H9 (cell line): ENCODE results near the gene KLK15. TPM values are rescaled to one million over a fixed set of nuclear protein-coding genes. Genes with fewer than 3 reads are reported as not detected.
A peak's percentile ranks its signal among the peaks of the same experiment; 100 is the strongest.

Source experiments
- DNase-seq: peaks from one replicate; pipeline ENCODE4 v3.0.0-alpha.2; 2017
- H2AFZ ChIP-seq: one replicate; pipeline ENCODE4 v1.6.1; 2013; ENCODE audit warnings: mild to moderate bottlenecking, low read length, control low read depth, moderate library complexity
- H2AK5ac ChIP-seq: 2 replicates; pipeline ENCODE4 v1.6.1; 2013; ENCODE audit warnings: low read length, control low read depth, mixed read lengths; ENCODE audit not compliant: insufficient read length
- H2BK120ac ChIP-seq: one replicate; pipeline ENCODE4 v1.6.1; 2013; ENCODE audit warnings: low read depth, mild to moderate bottlenecking, low read length, control low read depth, inconsistent platforms; ENCODE audit not compliant: poor library complexity, severe bottlenecking
- H2BK12ac ChIP-seq: 2 replicates; pipeline ENCODE4 v1.6.1; 2013; ENCODE audit warnings: low read length, control low read depth, mixed read lengths, low read depth; ENCODE audit not compliant: insufficient read length
- H2BK15ac ChIP-seq: 2 replicates; pipeline ENCODE4 v1.6.1; 2013; ENCODE audit warnings: low read depth, low read length, control low read depth
- H2BK20ac ChIP-seq: one replicate; pipeline ENCODE4 v1.6.1; 2013; ENCODE audit warnings: low read depth, mild to moderate bottlenecking, low read length, control low read depth, inconsistent platforms; ENCODE audit not compliant: poor library complexity, severe bottlenecking
- H2BK5ac ChIP-seq: 2 replicates; pipeline ENCODE4 v1.6.1; 2013; ENCODE audit warnings: low read length, control low read depth, mixed read lengths; ENCODE audit not compliant: insufficient read length
- H3K14ac ChIP-seq: 2 replicates; pipeline ENCODE4 v1.6.1; 2013; ENCODE audit warnings: low read length, control low read depth; ENCODE audit not compliant: insufficient read depth
- H3K18ac ChIP-seq: 2 replicates; pipeline ENCODE4 v1.6.1; 2013; ENCODE audit warnings: low read depth, mild to moderate bottlenecking, mixed read lengths, low read length, control low read depth; ENCODE audit not compliant: insufficient read length
- H3K23ac ChIP-seq: 2 replicates; pipeline ENCODE4 v1.6.1; 2013; ENCODE audit warnings: low read length, control low read depth, mixed read lengths, low read depth; ENCODE audit not compliant: insufficient read length
- H3K23me2 ChIP-seq: 2 replicates; pipeline ENCODE4 v1.6.1; 2013; ENCODE audit warnings: low read depth, mild to moderate bottlenecking, mixed read lengths, low read length, control low read depth; ENCODE audit not compliant: insufficient read length, poor library complexity, severe bottlenecking
- H3K27ac ChIP-seq: 2 replicates; pipeline ENCODE4 v1.5.1; 2013; ENCODE audit warnings: low read length, control low read depth, mixed read lengths, low read depth; ENCODE audit not compliant: insufficient read length
- H3K27me3 ChIP-seq: 2 replicates; pipeline ENCODE4 v1.6.1; 2013; ENCODE audit warnings: low read length, control low read depth, inconsistent platforms; ENCODE audit not compliant: insufficient read depth
- H3K4ac ChIP-seq: 2 replicates; pipeline ENCODE4 v1.6.1; 2013; ENCODE audit warnings: low read depth, mild to moderate bottlenecking, control low read depth, inconsistent platforms, low read length, moderate library complexity
- H3K4me1 ChIP-seq: 2 replicates; pipeline ENCODE4 v1.6.1; 2013; ENCODE audit warnings: low read length, control low read depth, inconsistent platforms; ENCODE audit not compliant: insufficient read depth
- H3K4me2 ChIP-seq: 2 replicates; pipeline ENCODE4 v1.6.1; 2013; ENCODE audit warnings: low read length, control low read depth, mixed read lengths; ENCODE audit not compliant: insufficient read length, insufficient read depth
- H3K56ac ChIP-seq: 2 replicates; pipeline ENCODE4 v1.6.1; 2013; ENCODE audit warnings: low read depth, mild to moderate bottlenecking, mixed read lengths, low read length, control low read depth; ENCODE audit not compliant: insufficient read length
- H3K79me1 ChIP-seq: 2 replicates; pipeline ENCODE4 v1.6.1; 2013; ENCODE audit warnings: low read depth, mild to moderate bottlenecking, moderate library complexity, low read length, control low read depth, inconsistent platforms; ENCODE audit not compliant: insufficient read depth, poor library complexity, severe bottlenecking
- H3K79me2 ChIP-seq: 2 replicates; pipeline ENCODE4 v1.6.1; 2013; ENCODE audit warnings: low read length, control low read depth, inconsistent platforms; ENCODE audit not compliant: insufficient read depth
- H3K9ac ChIP-seq: 2 replicates; pipeline ENCODE4 v1.6.1; 2013; ENCODE audit warnings: low read length, control low read depth, mixed read lengths; ENCODE audit not compliant: insufficient read length; ENCODE audit errors: extremely low read depth
- H3K9me3 ChIP-seq: one replicate; pipeline ENCODE4 v1.6.1; 2013; ENCODE audit warnings: low read depth, low read length, inconsistent platforms; ENCODE audit not compliant: control insufficient read depth
- H3T11ph ChIP-seq: one replicate; pipeline ENCODE4 v1.6.1; 2013; ENCODE audit warnings: mild to moderate bottlenecking, low read length, control low read depth, inconsistent platforms
- H4K20me1 ChIP-seq: one replicate; pipeline ENCODE4 v1.6.1; 2013; ENCODE audit not compliant: control insufficient read depth, insufficient read length, insufficient read depth
- H4K5ac ChIP-seq: 2 replicates; pipeline ENCODE4 v1.6.1; 2013; ENCODE audit warnings: low read depth, mild to moderate bottlenecking, mixed read lengths, low read length, control low read depth; ENCODE audit not compliant: insufficient read length
- H4K8ac ChIP-seq: replicated peaks from 2 replicates; pipeline ENCODE4 v1.6.1; 2013; ENCODE audit warnings: low read length, control low read depth, mixed read lengths, low read depth; ENCODE audit not compliant: insufficient read length
- H4K91ac ChIP-seq: 2 replicates; pipeline ENCODE4 v1.6.1; 2013; ENCODE audit warnings: low read depth, mild to moderate bottlenecking, moderate library complexity, mixed read lengths, low read length, control low read depth; ENCODE audit not compliant: insufficient read length
- H3K27ac Mint-ChIP-seq, 3 experiments: 2 replicates in 2 of 3; 3 replicates in 1 of 3; pipeline ENCODE4 v1.8.0; 2020 to 2021; ENCODE audit warnings: mixed read lengths in 3 of 3, mild to moderate bottlenecking in 1 of 3, moderate library complexity in 1 of 3
- H3K27me3 Mint-ChIP-seq: 2 replicates; pipeline ENCODE4 v1.8.0; 2021; ENCODE audit warnings: low read depth, mild to moderate bottlenecking, moderate library complexity, mixed read lengths
- H3K36me3 Mint-ChIP-seq, 3 experiments: 2 replicates in 2 of 3; 3 replicates in 1 of 3; pipeline ENCODE4 v1.8.0; 2020 to 2021; ENCODE audit warnings: low read depth in 3 of 3, mixed read lengths in 3 of 3; ENCODE audit not compliant: insufficient read depth in 1 of 3
- H3K4me1 Mint-ChIP-seq, 2 experiments: 2 replicates each; pipeline ENCODE4 v1.8.0; 2020; ENCODE audit warnings: mixed read lengths in 2 of 2
- H3K4me3 Mint-ChIP-seq, 2 experiments: 2 replicates in 1 of 2; 3 replicates in 1 of 2; pipeline ENCODE4 v1.8.0; 2020 to 2021; ENCODE audit warnings: mild to moderate bottlenecking in 2 of 2, mixed read lengths in 2 of 2, moderate library complexity in 1 of 2
- H3K9me3 Mint-ChIP-seq, 2 experiments: 2 replicates in 1 of 2; 3 replicates in 1 of 2; pipeline ENCODE4 v1.8.0; 2020; ENCODE audit warnings: mild to moderate bottlenecking in 2 of 2, mixed read lengths in 2 of 2, moderate library complexity in 1 of 2
- WGBS: extraction: QIAGEN DNeasy Blood & Tissue Kit; methylation state at CpG from one replicate; pipeline ENCODE4 v1.1.7; 2013; ENCODE audit warnings: missing lambda C conversion rate, low lambda C conversion rate, mixed read lengths; ENCODE audit not compliant: insufficient read length; ENCODE audit errors: extremely low coverage; 5-methylcytosine and 5-hydroxymethylcytosine counted together
- total RNA-seq: library from RNA; stranded (reverse); gene quantifications from 2 replicates; pipeline ENCODE4 v1.2.1, GENCODE V29; 2021
- TF ChIP-seq, protein P1 (sequence below): fragments of 200-600 bp; sonication (generic); conservative IDR thresholded peaks from 3 replicates; pipeline ENCODE4 v1.8.0; 2021; ENCODE audit warnings: antibody characterized with exemption, mild to moderate bottlenecking

The KLK15 gene
- total RNA-seq, 1 experiment from 2014 or later, result not detected

DNA sequence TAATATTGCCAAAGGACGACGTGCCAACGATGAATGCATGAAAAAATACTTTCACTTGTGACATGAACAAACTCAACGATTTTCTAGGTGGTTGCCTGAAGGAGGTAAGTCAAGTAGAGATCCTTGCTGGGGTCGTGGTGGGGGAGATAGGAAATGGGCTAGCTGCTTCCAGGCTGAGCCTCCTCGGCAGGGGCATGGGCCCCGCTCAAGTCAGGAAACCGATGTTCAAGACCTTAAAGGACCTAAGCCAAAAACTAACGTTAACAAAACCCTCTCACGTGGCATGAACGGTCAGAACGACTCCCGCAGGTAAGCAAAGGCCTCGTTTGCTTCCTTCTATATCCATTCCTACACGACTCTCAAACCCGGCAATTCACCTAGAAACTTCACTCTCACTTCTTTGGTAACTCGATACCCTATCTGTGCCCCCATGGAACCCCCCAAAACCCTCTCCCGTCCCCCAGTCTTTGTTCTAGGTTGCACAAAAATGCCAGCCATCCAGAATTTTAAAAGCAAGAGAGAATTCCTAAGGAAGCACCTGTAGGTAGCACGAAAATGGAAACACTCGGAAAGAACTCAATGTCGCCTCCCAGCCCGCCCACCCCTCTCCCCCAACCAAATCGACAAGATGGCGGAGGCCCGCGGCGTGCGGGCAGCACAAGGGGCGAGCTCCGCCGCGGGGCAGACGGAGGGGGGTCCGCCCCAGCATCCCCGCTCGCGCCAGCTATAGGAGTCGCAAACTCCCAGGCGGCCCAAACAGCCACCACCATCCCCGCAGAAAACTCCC lies 29.5 kb downstream of the KLK15 start:
- WGBS, result no CpG with 5 or more reads among the region's 40 CpGs
- Mint-ChIP-seq H3K27ac (peak overlapping the region; percentile 100), H3K36me3 (peaks cover 37 to 53% (median 52%) of the 10 kb centered on the region in 3 experiments), H3K4me3 (peak overlapping the region; percentile 96 to 99), H3K9me3 (peaks cover 3 to 9% of the 10 kb centered on the region in 2 experiments; a peak in 4 of 5 replicates), H3K27me3 (peaks cover 17% of the 10 kb centered on the region), H3K4me1 (peaks cover 15 to 25% of the 10 kb centered on the region in 2 experiments)
- no peak overlapping the region for H2BK120ac ChIP-seq
- H3K18ac ChIP-seq, result peak overlapping the region; percentile 97
- peak overlapping the region; percentile 99 for H3K56ac ChIP-seq
- no peak overlapping the region for H2BK15ac ChIP-seq
- H2BK5ac ChIP-seq, result peak overlapping the region; percentile 100
- no peak overlapping the region for H2BK20ac ChIP-seq
- peaks cover 5% of the 10 kb centered on the region; the same call in 1 of the 2 replicates for H3K4me1 ChIP-seq
- H3K4ac ChIP-seq, result peak overlapping the region; percentile 85; the same call in 1 of the 2 replicates
- no peak overlapping the region for H4K91ac ChIP-seq
- peaks cover 11% of the 10 kb centered on the region for H3K23me2 ChIP-seq
- no peak overlapping the region for H2BK12ac ChIP-seq
- TF ChIP-seq, protein P1, sequence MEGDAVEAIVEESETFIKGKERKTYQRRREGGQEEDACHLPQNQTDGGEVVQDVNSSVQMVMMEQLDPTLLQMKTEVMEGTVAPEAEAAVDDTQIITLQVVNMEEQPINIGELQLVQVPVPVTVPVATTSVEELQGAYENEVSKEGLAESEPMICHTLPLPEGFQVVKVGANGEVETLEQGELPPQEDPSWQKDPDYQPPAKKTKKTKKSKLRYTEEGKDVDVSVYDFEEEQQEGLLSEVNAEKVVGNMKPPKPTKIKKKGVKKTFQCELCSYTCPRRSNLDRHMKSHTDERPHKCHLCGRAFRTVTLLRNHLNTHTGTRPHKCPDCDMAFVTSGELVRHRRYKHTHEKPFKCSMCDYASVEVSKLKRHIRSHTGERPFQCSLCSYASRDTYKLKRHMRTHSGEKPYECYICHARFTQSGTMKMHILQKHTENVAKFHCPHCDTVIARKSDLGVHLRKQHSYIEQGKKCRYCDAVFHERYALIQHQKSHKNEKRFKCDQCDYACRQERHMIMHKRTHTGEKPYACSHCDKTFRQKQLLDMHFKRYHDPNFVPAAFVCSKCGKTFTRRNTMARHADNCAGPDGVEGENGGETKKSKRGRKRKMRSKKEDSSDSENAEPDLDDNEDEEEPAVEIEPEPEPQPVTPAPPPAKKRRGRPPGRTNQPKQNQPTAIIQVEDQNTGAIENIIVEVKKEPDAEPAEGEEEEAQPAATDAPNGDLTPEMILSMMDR, result no peak
- H3K14ac ChIP-seq, result peak overlapping the region; percentile 95
- H2AK5ac ChIP-seq, result no peak overlapping the region
- H3K27me3 ChIP-seq, result no peaks in the 10 kb centered on the region
- peak overlapping the region; percentile 98 for H3K27ac ChIP-seq
- H4K8ac ChIP-seq, result no peak overlapping the region
- H4K5ac ChIP-seq, result peak overlapping the region; percentile 100
- no peak overlapping the region for H3T11ph ChIP-seq
- peak overlapping the region; percentile 100 for H3K9ac ChIP-seq
- peaks cover 9% of the 10 kb centered on the region for H3K79me1 ChIP-seq
- no peak for DNase-seq
- H3K79me2 ChIP-seq, result peaks cover 25% of the 10 kb centered on the region; the same call in 1 of the 2 replicates
- H3K4me2 ChIP-seq, result peak overlapping the region; percentile 99
- peaks cover 4% of the 10 kb centered on the region for H4K20me1 ChIP-seq
- no peaks in the 10 kb centered on the region for H3K9me3 ChIP-seq
- H2AFZ ChIP-seq, result no peak overlapping the region
- no peak overlapping the region for H3K23ac ChIP-seq
